Peyer's patch (tissue), 4 donors: ENCODE measurements around the gene RABAC1.

Experiments
- POLR2A ChIP-seq, 2 donors: fragments of 450-650 bp; IDR thresholded peaks; one replicate each; pipeline ENCODE4 v1.5.1; 2017; ENCODE audit warnings: antibody characterized with exemption in 2 of 2, mild to moderate bottlenecking in 2 of 2, moderate library complexity in 2 of 2
- TF ChIP-seq, protein P1 (sequence below), 6 experiments: fragments of 450-650 bp in 4 of 6; fragments of 200-600 bp in 2 of 6; sonication (generic) in 1 of 6; IDR thresholded peaks; one replicate each; pipeline ENCODE4 v1.5.1; 2017 to 2019; ENCODE audit warnings: antibody characterized with exemption in 6 of 6, mild to moderate bottlenecking in 3 of 6, moderate library complexity in 1 of 6

DNA sequence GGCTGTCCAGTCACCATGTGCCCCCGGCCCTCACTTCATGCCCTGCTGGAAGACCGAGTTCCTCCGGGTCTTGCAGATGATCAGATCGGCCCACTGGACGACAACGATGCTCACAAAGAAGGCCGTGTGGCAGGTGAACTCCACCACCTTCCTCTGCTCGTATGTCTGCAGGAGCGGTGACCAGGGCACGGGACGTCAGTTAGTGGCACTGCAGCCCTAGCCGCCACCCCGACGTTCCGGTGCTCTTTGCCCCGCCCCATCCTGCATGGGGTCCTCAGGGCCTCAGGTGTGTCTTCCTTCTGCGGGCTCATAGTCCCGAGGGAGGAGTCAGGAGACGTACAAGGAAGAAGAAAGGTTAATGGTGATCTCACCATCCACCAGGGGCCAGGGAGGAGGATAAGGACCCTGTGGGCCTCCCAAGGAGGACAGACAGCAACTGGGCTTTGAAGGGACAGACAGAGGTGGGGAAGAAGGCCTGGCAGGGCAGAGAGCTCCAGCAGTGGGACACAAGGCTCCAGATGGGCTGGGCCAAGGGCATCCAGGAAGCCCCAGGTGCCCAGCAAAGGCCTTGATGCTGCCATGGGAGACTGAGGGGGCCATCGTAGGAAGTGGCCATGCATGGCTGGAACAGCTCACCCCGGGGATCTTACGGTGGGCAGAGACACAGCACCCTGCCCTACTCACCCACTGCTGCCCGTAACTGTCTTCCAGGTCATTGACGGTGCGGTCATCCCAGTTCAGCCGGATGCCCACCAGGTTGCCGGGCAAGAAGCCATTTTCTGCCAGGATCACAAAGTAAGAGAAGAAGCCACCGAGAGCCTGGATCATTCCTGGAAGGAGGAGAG lies 9.9 kb upstream of the RABAC1 start:
- TF ChIP-seq, protein P1, sequence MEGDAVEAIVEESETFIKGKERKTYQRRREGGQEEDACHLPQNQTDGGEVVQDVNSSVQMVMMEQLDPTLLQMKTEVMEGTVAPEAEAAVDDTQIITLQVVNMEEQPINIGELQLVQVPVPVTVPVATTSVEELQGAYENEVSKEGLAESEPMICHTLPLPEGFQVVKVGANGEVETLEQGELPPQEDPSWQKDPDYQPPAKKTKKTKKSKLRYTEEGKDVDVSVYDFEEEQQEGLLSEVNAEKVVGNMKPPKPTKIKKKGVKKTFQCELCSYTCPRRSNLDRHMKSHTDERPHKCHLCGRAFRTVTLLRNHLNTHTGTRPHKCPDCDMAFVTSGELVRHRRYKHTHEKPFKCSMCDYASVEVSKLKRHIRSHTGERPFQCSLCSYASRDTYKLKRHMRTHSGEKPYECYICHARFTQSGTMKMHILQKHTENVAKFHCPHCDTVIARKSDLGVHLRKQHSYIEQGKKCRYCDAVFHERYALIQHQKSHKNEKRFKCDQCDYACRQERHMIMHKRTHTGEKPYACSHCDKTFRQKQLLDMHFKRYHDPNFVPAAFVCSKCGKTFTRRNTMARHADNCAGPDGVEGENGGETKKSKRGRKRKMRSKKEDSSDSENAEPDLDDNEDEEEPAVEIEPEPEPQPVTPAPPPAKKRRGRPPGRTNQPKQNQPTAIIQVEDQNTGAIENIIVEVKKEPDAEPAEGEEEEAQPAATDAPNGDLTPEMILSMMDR (IDR thresholded peaks at IDR 0.05): no peak
- no peak for TF ChIP-seq POLR2A (IDR thresholded peaks at IDR 0.05)
